ENCODE results near the gene CD69.
"Not testable (repeated sequence)": the region's sequence is repeated elsewhere in the genome, so short reads cannot be mapped to it uniquely, and the experiment has no call there.

CD69 gene

GRCh38 chr12:9751204-9752144 is 9.2 kb downstream of the CD69 start:
- 88 to 91% methylated on average over 6 to 8 of the region's 9 CpGs for WGBS, 2 experiments
- no peak overlapping the region for H3K27ac ChIP-seq (ENCODE audit: insufficient read depth, low read depth, low read length, poor library complexity, severe bottlenecking)
- H3K27me3 ChIP-seq (ENCODE audit: control insufficient read depth, insufficient read depth, low read length, poor library complexity, severe bottlenecking) = no peaks in the 10 kb centered on the region
- H3K9me3 ChIP-seq (ENCODE audit: control insufficient read depth, low read length) = no peaks in the 10 kb centered on the region
- H3K4me3 ChIP-seq (ENCODE audit: insufficient read depth, low read depth, low read length) = no peak overlapping the region
- no peaks in the 10 kb centered on the region for H3K4me1 ChIP-seq (ENCODE audit: control insufficient read depth, insufficient read depth, low read length)
- H3K36me3 ChIP-seq (ENCODE audit: control insufficient read depth, insufficient read depth, low read length) = no peaks in the 10 kb centered on the region

DNA sequence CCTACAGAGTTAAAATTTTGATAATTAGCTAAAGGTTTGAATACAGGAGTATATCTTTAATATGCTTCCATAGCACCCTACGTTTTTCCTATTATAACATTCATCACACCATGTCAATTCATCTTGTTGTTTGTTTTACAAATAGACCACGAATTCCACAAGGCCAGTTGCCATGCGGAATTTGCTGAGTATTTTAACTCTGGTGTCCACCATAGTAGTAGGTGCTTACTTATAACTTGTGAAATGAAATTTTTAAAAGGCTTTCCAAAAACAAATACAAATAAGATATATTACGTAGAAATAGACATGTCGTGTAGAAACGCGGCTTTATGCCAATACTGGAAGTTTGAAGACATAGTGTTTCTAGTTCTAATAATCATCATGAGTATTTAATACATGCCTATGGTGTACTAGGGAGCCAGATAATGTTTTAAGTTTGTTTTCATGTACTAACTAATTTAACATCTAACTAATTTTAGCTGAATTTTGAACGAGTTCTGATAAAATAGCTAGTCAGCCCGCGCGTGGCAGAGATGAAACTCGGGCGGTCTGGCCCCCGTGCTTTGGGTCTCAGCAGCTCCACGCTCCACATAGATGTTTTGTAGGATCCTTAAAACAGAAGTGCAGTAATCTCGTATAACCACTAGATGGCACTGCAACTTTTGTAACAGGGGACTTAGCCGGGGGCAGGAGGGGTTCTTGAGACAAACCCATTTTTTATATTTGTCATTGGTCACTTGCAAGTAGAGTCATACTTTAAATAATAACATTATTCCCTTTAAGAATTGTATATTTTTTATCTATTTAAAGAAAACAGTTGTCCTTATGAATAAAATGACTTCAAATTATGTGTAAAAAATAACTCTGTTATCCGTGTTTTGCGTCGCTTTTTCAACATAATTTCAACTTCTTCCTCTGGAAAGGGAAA is 10.2 kb downstream of the CD69 start:
- no peaks in the 10 kb centered on the region for H3K4me1 ChIP-seq (ENCODE audit: control insufficient read depth, insufficient read depth, low read length)

GRCh38 chr12:9749640-9750039 is 11.1 kb downstream of the CD69 start:
- H3K36me3 ChIP-seq (ENCODE audit: control insufficient read depth, insufficient read depth, low read length) = no peaks in the 10 kb centered on the region
- 69 to 91% methylated on average over 1 of the region's 1 CpG for WGBS, 2 experiments
- no peak overlapping the region for H3K4me3 ChIP-seq (ENCODE audit: insufficient read depth, low read depth, low read length)
- no peak overlapping the region for H3K27ac ChIP-seq (ENCODE audit: insufficient read depth, low read depth, low read length, poor library complexity, severe bottlenecking)
- no peaks in the 10 kb centered on the region for H3K9me3 ChIP-seq (ENCODE audit: control insufficient read depth, low read length)
- no peaks in the 10 kb centered on the region for H3K27me3 ChIP-seq (ENCODE audit: control insufficient read depth, insufficient read depth, low read length, poor library complexity, severe bottlenecking)
- H3K4me1 ChIP-seq (ENCODE audit: control insufficient read depth, insufficient read depth, low read length) = no peaks in the 10 kb centered on the region

More for the DNA sequence above, 10.2 kb downstream of the CD69 start:
- H3K27me3 ChIP-seq (ENCODE audit: control insufficient read depth, insufficient read depth, low read length, poor library complexity, severe bottlenecking) = no peaks in the 10 kb centered on the region
- WGBS, 2 experiments = 13 to 35% methylated on average over 11 to 20 of the region's 20 CpGs
- no peaks in the 10 kb centered on the region for H3K36me3 ChIP-seq (ENCODE audit: control insufficient read depth, insufficient read depth, low read length)
- H3K4me3 ChIP-seq (ENCODE audit: insufficient read depth, low read depth, low read length) = no peak overlapping the region
- no peak overlapping the region for H3K27ac ChIP-seq (ENCODE audit: insufficient read depth, low read depth, low read length, poor library complexity, severe bottlenecking)
- H3K9me3 ChIP-seq (ENCODE audit: control insufficient read depth, low read length) = no peaks in the 10 kb centered on the region

- Histone ChIP-seq H3K4me3 (ENCODE audit: insufficient read depth, low read depth, low read length) (no peak overlapping the region), H3K4me1 (ENCODE audit: control insufficient read depth, insufficient read depth, low read length) (no peaks in the 10 kb centered on the region), H3K36me3 (ENCODE audit: control insufficient read depth, insufficient read depth, low read length) (no peaks in the 10 kb centered on the region), H3K27me3 (ENCODE audit: control insufficient read depth, insufficient read depth, low read length, poor library complexity, severe bottlenecking) (no peaks in the 10 kb centered on the region), H3K9me3 (ENCODE audit: control insufficient read depth, low read length) (no peaks in the 10 kb centered on the region), H3K27ac (ENCODE audit: insufficient read depth, low read depth, low read length, poor library complexity, severe bottlenecking) (no peak overlapping the region)
- WGBS, 2 experiments = 94 to 95% methylated on average over 3 of the region's 3 CpGs
These were observed 15.5 kb downstream of the CD69 start for GRCh38 chr12:9745199-9745598.

GRCh38 chr12:9742661-9743060 is 18.0 kb downstream of the CD69 start:
- 90 to 93% methylated on average over 5 of the region's 5 CpGs for WGBS, 2 experiments
- H3K4me1 ChIP-seq (ENCODE audit: control insufficient read depth, insufficient read depth, low read length) = no peaks in the 10 kb centered on the region
- H3K27ac ChIP-seq (ENCODE audit: insufficient read depth, low read depth, low read length, poor library complexity, severe bottlenecking) = no peak overlapping the region
- no peaks in the 10 kb centered on the region for H3K9me3 ChIP-seq (ENCODE audit: control insufficient read depth, low read length)
- H3K27me3 ChIP-seq (ENCODE audit: control insufficient read depth, insufficient read depth, low read length, poor library complexity, severe bottlenecking) = no peaks in the 10 kb centered on the region
- H3K4me3 ChIP-seq (ENCODE audit: insufficient read depth, low read depth, low read length) = no peak overlapping the region
- H3K36me3 ChIP-seq (ENCODE audit: control insufficient read depth, insufficient read depth, low read length) = no peaks in the 10 kb centered on the region

GRCh38 chr12:9741726-9742125 is 19.0 kb downstream of the CD69 start:
- WGBS, 2 experiments = 94 to 100% methylated on average over 1 to 4 of the region's 4 CpGs
- no peaks in the 10 kb centered on the region for H3K27me3 ChIP-seq (ENCODE audit: control insufficient read depth, insufficient read depth, low read length, poor library complexity, severe bottlenecking)
- H3K4me1 ChIP-seq (ENCODE audit: control insufficient read depth, insufficient read depth, low read length) = no peaks in the 10 kb centered on the region
- H3K36me3 ChIP-seq (ENCODE audit: control insufficient read depth, insufficient read depth, low read length) = no peaks in the 10 kb centered on the region
- H3K27ac ChIP-seq (ENCODE audit: insufficient read depth, low read depth, low read length, poor library complexity, severe bottlenecking) = no peak overlapping the region
- no peaks in the 10 kb centered on the region for H3K9me3 ChIP-seq (ENCODE audit: control insufficient read depth, low read length)
- no peak overlapping the region for H3K4me3 ChIP-seq (ENCODE audit: insufficient read depth, low read depth, low read length)

DNA sequence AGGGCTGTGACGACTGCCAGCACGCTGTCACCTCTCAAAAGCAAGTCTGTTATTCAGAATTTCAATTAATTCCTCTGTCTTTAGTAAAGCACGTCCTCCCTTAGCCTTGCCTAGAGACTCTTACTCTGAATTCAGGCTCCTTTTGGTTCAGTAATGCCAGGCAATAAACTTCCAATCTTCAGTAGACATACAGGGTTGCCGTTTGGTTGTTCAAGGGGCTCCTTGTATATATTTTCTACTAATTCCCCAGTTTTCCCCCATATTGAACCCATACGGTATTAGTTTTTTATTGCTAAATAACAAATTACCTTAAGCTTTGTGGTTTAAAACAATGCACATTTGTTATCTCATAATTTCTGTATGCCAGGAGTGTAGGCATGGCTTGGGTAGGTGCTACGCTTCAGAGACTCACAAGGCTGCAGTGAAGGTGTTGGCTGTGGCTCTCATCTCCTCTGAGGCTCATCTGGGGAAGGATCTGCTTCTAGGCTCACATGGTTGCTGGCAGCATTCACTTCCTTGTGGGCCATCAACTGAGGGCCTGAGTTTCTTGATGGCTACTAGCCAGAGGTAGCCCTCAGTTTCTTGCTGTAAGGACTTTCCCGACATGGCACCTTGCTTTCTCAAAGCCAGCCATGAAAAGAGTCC is 20.5 kb downstream of the CD69 start:
- H3K27ac ChIP-seq (ENCODE audit: insufficient read depth, low read depth, low read length, poor library complexity, severe bottlenecking) = no peak overlapping the region
- no peaks in the 10 kb centered on the region for H3K4me1 ChIP-seq (ENCODE audit: control insufficient read depth, insufficient read depth, low read length)
- no peaks in the 10 kb centered on the region for H3K27me3 ChIP-seq (ENCODE audit: control insufficient read depth, insufficient read depth, low read length, poor library complexity, severe bottlenecking)
- no peak overlapping the region for H3K4me3 ChIP-seq (ENCODE audit: insufficient read depth, low read depth, low read length)
- H3K9me3 ChIP-seq (ENCODE audit: control insufficient read depth, low read length) = no peaks in the 10 kb centered on the region
- no peaks in the 10 kb centered on the region for H3K36me3 ChIP-seq (ENCODE audit: control insufficient read depth, insufficient read depth, low read length)
- 89 to 96% methylated on average over 7 of the region's 7 CpGs for WGBS, 2 experiments

DNA sequence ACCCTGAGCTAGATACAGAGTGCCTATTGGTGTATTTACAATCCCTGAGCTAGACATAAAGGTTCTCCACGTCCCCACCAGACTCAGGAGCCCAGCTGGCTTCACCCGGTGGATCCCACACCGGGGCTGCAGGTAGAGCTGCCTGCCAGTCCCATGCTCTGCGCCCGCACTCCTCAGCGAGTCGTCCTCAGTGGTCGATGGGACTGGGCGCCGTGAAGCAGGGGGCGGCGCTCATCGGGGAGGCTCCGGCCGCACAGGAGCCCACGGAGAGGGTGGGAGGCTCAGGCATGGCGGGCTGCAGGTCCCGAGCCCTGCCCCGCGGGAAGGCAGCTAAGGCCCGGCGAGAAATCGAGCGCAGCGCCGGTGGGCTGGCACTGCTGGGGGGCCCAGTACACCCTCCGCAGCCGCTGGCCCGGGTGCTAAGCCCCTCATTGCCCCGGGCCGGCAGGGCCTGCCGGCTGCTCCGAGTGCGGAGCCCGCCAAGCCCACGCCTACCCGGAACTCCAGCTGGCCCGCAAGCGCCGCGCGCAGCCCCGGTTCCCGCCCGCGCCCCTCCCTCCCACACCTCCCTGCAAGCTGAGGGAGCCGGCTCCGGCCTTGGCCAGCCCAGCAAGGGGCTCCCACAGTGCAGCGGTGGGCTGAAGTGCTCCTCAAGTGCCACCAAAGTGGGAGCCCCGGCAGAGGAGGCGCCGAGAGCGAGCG is 21.1 kb downstream of the CD69 start:
- not testable (repeated sequence) for H3K4me1 ChIP-seq (ENCODE audit: control insufficient read depth, insufficient read depth, low read length); H3K4me3 ChIP-seq (ENCODE audit: insufficient read depth, low read depth, low read length); H3K36me3 ChIP-seq (ENCODE audit: control insufficient read depth, insufficient read depth, low read length); H3K27me3 ChIP-seq (ENCODE audit: control insufficient read depth, insufficient read depth, low read length, poor library complexity, severe bottlenecking); H3K9me3 ChIP-seq (ENCODE audit: control insufficient read depth, low read length); H3K27ac ChIP-seq (ENCODE audit: insufficient read depth, low read depth, low read length, poor library complexity, severe bottlenecking)
- WGBS, 2 experiments = 93 to 94% methylated on average over 53 to 54 of the region's 54 CpGs

- not testable (repeated sequence) for H3K4me3 ChIP-seq (ENCODE audit: insufficient read depth, low read depth, low read length); H3K36me3 ChIP-seq (ENCODE audit: control insufficient read depth, insufficient read depth, low read length); H3K27me3 ChIP-seq (ENCODE audit: control insufficient read depth, insufficient read depth, low read length, poor library complexity, severe bottlenecking); H3K27ac ChIP-seq (ENCODE audit: insufficient read depth, low read depth, low read length, poor library complexity, severe bottlenecking); H3K4me1 ChIP-seq (ENCODE audit: control insufficient read depth, insufficient read depth, low read length); H3K9me3 ChIP-seq (ENCODE audit: control insufficient read depth, low read length)
- WGBS, 2 experiments = 87% methylated on average over 13 to 14 of the region's 14 CpGs
These were observed 21.8 kb downstream of the CD69 start for GRCh38 chr12:9738905-9739304.
